22Rv1 (cell line): ENCODE measurements around the gene ATP2C1.

ENCODE experiments used
- CTCF ChIP-seq: fragments of 450-650 bp; IDR thresholded peaks from 2 replicates; pipeline ENCODE4 v1.5.1; 2017; ENCODE audit warnings: mild to moderate bottlenecking
- ZFX ChIP-seq: fragments of 450-650 bp; IDR thresholded peaks from 2 replicates; pipeline ENCODE4 v1.6.1; 2017; ENCODE audit warnings: antibody characterized with exemption, borderline replicate concordance

GRCh38 chr3:130907500-130907899 is 13.6 kb downstream of the ATP2C1 start:
- no peak for TF ChIP-seq CTCF
- no peak for TF ChIP-seq ZFX
